GM18870 (cell line): ENCODE data around the gene APOO.

Experiments used
- ATAC-seq: cut with Tn5 transposase; IDR thresholded peaks from one replicate; pipeline ENCODE4 v1.9.1; 2021; ENCODE audit warnings: moderate library complexity; ENCODE audit not compliant: unreplicated experiment

Gene APOO

GRCh38 chrX:23907498-23908218 is at the start of gene APOO, which contains the start of gene CXorf58:
Gene APOO (minus strand): TSS chrX:23907938. CDS start chrX:23907702, 236 bp downstream.
Gene CXorf58 (plus strand): TSS chrX:23908006. CDS start chrX:23910303, 2,297 bp downstream.
- peak; percentile 84 for ATAC-seq

GRCh38 chrX:23954396-23954795 is 46.7 kb upstream of the APOO start:
- ATAC-seq, result no peak

- no peak for ATAC-seq
Observed at GRCh38 chrX:23953908-23954269, 46.2 kb upstream of the APOO start.

GRCh38 chrX:23952984-23953907 is 45.5 kb upstream of the APOO start:
- peak; percentile 92 for ATAC-seq

- ATAC-seq, result no peak
Observed at GRCh38 chrX:23952391-23952790, 44.7 kb upstream of the APOO start.

- no peak for ATAC-seq
Observed at GRCh38 chrX:23945206-23945605, 37.5 kb upstream of the APOO start.

GRCh38 chrX:23944234-23944633 is 36.5 kb upstream of the APOO start:
- no peak for ATAC-seq

GRCh38 chrX:23939203-23939602 is 31.5 kb upstream of the APOO start:
- no peak for ATAC-seq

GRCh38 chrX:23938690-23939089 is 31.0 kb upstream of the APOO start:
- no peak for ATAC-seq

GRCh38 chrX:23937100-23937499 is 29.4 kb upstream of the APOO start:
- no peak for ATAC-seq

GRCh38 chrX:23936180-23936579 is 28.4 kb upstream of the APOO start:
- ATAC-seq, result no peak

GRCh38 chrX:23935106-23935505 is 27.4 kb upstream of the APOO start:
- no peak for ATAC-seq

- ATAC-seq, result no peak
Observed at GRCh38 chrX:23932046-23932445, 24.3 kb upstream of the APOO start.

GRCh38 chrX:23930894-23931604 is 23.3 kb upstream of the APOO start:
- ATAC-seq, result no peak

- ATAC-seq, result no peak
Observed at GRCh38 chrX:23926015-23926414, 18.3 kb upstream of the APOO start.

GRCh38 chrX:23919706-23920320 is 12.1 kb upstream of the APOO start:
- ATAC-seq, result no peak

- ATAC-seq, result no peak
Observed at GRCh38 chrX:23919148-23919547, 11.4 kb upstream of the APOO start.

- no peak for ATAC-seq
Observed at GRCh38 chrX:23911126-23911835, 3.5 kb upstream of the APOO start.

GRCh38 chrX:23908219-23909004 is 674 bp upstream of the APOO start:
- ATAC-seq, result no peak

GRCh38 chrX:23907111-23907497 is 634 bp downstream of the APOO start:
- ATAC-seq, result no peak
